Stimulated activated CD8-positive, alpha-beta memory T cell treated with anti-CD3 and anti-CD28 coated beads, Interleukin-12 subunit alpha, Interleukin-12 subunit beta, amount 100 ng/mL, for 4 hours (primary cell): ENCODE data around the gene OTOF.

ENCODE experiments used
- DNase-seq: peaks from one replicate; pipeline ENCODE4 v3.0.0-alpha.2; 2020; ENCODE audit warnings: low read depth

Gene OTOF

DNA sequence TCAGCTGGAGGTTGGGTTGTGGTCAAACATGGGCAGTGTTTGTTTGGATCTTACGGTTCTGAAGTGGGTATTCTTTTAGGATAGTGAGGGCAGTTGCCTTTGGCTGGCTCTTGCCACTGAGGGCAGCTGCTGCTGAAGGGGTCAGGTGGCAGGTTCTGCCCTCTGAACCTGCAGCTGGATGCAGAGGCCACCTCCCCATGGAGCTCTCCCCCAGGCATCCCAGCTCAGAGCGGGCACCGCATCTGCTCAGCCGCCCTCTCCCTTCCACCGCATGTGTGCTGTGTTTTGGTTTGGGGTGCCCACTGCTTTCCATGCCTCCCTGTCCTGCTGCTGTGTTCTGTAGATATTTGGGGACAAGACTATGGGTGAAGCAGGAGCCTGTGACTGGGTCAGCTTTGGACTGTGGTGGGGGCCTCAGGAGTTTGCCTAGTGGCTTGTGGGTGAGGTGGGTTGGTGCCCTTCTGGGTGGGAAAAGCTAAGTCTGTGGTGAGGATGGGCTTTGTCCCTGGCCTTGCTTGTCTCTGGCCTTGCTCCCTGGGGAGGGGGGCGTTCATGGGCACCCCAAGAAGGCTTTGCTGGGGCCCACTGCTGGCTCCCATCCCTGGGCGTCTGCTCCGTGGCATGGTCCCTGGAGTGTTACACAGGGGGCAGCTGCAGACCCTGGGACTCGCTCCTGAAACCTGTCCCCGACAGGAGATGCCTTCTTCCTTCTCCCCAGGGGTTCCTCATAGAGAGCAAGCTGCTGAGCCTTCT, 28.5 kb downstream of the OTOF start:
- DNase-seq = no peak

DNA sequence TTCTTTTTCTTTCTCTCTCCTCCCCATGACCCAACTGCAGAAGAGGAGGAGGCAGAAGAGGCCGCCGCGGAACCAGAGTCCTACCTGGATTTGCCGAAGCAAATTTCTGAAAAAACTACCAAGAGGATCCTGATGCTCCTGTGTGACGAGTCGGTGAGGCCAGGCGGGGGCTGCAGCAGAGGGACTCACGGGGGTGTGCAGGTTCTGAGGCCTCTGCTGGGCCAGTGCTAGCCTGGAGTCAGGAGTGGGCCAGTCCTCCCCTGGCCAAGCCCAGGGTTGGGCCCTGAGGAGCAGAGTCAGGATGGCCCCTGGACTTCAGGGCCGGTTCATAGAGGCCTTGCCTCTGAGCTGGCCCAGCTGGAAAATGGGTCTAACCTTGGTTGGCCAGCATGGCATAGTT, 29.3 kb downstream of the OTOF start:
- no peak for DNase-seq

DNA sequence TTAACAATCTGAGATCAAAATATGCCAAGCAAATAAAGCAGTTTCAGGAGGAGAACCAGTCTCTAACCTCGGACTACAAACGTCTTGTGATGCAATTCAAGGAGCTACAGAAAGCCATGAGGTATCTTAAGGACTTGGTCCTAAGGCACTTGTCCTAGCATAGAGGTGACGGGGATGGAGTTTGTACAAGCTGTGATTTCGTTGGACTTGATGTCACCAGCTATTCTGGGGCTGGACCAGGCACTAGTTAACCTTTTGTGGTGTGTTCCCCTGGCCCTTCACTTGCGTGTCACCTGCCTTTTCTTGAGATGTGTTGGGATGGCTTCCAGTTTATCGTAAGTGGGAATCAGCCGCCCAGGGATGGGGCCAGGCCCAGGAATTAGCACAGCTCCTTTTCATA, 33.7 kb downstream of the OTOF start:
- no peak for DNase-seq

DNA sequence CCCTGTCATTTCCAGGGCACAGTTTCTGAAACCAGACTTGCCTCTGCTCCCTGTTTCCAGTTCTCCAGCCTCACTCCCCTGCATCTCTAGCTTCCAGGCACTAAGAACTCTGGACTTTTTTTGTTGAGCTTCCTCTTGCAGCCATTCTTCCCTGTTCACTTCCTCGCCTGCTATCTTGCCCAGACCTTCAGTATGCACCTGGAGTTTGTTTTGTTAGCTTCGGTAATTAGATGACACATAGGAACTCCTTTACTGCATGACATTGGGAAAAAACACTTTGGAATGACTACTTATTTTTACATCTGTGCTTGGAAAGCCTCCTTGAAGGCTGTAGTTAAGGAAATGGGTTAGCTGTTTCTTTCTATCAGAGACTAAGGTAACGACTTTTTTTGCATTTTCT, 35.2 kb downstream of the OTOF start:
- DNase-seq = no peak

GRCh38 chr2:26442301-26442700, 35.6 kb downstream of the OTOF start:
- DNase-seq = no peak

DNA sequence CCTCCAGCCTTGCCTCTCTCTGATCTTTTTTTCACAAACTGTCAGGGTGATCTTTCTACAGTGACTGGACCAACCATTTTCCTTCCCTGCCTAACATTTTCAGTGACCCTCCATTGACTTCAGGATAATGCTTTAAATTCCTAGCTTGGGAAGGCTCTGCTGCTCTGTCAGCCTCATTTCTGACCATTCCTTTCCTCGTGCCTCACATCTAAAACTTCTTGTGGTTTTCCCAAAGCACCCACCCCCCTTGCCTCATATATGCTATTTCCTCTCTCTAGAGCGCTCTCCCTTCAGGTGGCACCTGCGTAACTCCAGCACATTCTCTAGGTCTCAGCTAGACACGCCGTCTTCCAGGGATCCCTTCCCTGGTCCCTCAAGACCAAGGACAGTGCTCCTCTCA, 39.0 kb downstream of the OTOF start:
- DNase-seq = no peak

GRCh38 chr2:26438526-26438925, 39.4 kb downstream of the OTOF start:
- no peak for DNase-seq

DNA sequence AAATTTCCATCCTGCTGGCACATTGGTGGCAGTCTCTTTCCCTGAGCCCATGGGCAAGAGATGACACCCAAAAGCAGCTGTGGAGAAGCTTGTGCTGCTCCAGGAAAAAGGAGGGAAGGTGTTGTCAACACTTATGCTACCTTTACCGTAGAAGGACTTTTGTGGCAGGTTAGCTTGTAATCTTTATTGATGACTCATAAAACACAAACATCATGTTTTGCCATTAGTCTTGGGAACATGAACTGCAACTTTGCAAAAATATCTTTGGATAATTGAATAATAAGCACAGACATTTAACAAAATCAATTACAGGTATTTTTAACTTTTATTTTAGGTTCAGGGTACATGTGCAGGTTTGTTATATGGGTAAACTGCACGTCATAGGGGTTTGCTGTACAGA, 42.8 kb downstream of the OTOF start:
- no peak for DNase-seq

DNA sequence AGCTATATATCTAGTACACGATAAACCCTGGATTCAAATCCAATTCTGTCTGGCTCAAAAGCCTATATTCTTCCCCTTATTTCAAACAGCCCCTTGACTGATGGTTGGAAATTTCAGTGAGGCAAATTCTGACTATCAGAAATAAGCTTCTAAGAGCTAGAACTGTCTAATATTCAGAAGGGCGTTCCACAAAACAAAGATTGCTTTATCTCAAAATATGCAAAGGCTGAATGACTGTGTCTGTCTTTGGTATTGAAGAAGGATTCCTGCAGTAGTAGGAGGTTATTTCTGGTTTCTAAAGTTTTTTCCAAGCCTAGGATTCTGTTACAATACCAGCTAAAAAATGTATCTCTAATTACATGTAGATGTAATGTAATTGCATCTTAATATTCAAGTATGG, 45.1 kb downstream of the OTOF start:
- DNase-seq = no peak

DNA sequence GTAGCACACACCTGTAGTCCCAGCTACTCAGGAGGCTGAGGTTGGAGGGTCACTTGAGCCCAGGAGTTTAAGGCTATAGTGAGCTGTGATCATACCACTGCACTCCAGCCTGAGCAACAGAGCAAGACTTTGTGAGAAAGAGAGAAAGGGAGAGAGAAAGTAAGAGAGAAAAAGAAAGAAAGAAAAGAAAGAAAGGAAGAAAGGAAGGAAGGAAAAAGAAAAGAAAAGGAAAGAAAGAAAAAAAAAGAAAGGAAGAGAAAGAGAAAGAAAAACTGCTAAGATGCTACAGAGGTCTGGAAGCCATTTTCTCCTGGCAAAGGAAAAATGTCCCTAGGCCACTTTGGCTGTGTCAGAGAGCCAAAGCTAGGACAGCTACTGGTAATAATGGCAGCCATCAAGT, 45.6 kb downstream of the OTOF start:
- DNase-seq = no peak

DNA sequence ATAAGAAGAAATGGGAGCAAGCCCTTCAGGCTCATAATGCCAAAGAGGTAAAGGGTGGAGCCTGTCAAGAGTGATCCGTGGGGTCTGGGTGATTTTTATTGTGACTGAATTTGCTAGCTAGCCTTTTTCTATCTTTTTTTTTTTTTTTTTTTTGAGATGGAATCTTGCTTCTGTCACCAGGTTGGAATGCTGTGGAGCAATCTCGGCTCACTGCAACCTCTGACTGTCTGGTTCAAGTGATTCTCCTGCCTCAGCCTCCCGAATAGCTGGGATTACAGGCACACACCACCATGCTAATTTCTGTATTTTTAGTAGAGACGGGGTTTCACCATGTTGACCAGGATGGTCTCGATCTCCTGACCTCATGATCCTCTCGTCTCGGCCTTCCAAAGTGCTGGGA, 47.1 kb downstream of the OTOF start:
- DNase-seq = no peak

- no peak for DNase-seq
Observed at GRCh38 chr2:26429779-26430578, 47.9 kb downstream of the OTOF start.

DNA sequence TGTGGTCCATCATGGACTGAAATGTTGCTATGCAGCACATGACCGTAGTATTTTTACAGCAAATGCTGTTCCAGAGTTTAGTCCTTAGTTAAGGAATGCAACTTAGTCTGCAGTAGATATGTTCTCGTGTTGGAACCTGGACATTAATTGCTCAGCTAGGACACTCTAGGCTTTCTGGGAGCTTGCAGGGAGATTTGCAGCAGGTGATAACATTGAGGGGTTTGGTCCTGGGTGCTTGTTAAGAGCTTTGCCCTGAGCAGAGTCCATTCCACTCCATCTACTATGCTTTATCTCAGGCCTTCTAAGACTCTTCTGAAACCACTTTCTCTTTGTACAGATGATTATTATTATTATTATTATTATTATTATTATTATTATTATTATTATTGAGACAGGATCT, 49.1 kb downstream of the OTOF start:
- no peak for DNase-seq

- DNase-seq = no peak
Observed at GRCh38 chr2:26424221-26424620, 53.7 kb downstream of the OTOF start.

- DNase-seq = no peak
Observed at GRCh38 chr2:26423750-26424149, 54.2 kb downstream of the OTOF start.

DNA sequence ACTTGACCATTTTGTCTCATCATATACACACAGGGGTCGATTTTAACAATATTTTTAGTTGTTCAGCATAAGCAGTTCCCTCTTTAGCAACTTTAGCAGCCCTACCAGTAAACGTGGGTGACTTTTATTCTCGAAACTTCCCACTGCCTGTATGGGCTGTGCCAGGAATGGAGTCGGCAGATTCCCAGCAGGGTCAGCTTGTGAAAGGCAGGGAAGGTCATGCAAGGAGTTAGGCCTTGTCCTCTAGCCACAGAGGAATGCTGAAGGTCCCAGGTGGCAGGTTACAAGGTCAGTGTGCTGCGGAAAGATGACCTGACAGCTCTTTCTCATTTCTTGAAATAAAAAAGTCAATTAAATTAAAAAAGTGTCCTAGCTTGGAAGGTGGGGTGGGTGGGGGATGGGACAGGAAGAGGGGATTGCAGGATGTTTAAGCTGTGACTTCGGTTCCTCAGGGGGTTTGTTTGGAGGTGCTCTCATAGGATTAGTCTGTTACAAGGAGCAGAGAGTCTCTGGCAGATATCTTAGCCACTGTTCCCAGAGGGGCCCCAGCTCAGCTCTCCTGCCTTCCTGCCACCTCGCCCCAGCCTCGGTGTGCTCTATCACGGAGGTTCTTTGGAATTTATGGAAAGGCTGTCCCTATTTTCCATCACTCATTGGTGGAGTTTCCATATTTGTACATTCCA, 54.8 kb downstream of the OTOF start:
- no peak for DNase-seq

DNA sequence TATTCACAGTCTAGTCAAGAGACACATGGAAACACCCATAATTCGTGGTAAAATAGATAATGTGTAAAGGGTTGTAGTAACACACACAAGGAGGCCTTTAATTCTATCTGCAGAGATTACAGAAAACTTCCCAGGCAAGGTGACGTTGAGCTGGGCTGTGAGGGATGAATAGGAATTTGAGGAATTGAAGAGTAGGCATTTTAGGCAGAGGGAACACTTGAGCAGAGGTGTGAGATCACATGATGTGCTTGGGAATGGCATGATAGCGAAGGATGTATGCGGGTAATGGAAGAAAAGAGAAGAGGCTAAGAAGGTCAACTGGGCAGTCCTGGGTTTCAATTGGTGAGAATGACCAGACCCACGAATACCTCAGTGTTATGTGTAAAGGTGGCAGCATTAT, 56.0 kb downstream of the OTOF start:
- DNase-seq = no peak

DNA sequence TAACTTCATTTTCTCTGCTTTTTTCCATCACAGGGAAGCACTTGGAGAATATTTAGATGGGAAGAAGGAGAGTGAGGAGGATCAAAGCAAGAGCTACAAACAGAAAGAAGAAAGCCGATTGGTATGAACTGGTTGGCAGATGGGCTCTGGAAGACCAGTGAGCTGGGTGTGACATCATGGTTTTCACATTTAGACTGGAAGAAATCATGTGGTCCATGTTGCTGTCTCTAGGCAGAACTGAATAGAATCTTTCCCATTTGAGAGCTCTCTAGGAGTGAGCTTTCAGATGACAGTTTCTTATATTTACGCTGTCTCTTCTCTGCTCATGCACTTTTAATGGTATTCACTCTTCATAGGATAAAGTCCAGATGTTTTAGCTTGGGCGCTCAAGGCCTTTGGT, 63.6 kb downstream of the OTOF start:
- no peak for DNase-seq

- DNase-seq = no peak
Observed at GRCh38 chr2:26412091-26412673, 65.7 kb downstream of the OTOF start.

- no peak for DNase-seq
Observed at GRCh38 chr2:26411419-26411818, 66.5 kb downstream of the OTOF start.

- DNase-seq = no peak
Observed at GRCh38 chr2:26410764-26411243, 67.1 kb downstream of the OTOF start.

DNA sequence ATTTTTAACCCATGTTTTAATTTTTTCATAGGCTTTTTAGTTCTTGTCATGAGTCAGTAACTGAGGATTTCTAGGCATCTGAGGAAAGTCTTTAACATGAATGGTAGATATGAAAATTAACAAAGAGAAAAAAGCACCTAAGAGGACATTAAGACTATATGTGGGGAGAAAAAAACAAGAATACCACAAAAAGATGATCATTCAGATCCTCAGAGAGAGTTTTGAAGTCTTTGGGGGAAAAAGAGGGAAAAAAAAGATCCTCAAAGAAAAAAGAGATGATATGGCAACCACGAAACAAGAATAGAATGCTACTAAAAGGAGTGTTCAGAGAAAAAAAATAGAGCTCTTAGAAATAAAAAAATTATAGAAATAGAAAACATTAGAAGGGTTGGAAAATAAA, 68.1 kb downstream of the OTOF start:
- no peak for DNase-seq

DNA sequence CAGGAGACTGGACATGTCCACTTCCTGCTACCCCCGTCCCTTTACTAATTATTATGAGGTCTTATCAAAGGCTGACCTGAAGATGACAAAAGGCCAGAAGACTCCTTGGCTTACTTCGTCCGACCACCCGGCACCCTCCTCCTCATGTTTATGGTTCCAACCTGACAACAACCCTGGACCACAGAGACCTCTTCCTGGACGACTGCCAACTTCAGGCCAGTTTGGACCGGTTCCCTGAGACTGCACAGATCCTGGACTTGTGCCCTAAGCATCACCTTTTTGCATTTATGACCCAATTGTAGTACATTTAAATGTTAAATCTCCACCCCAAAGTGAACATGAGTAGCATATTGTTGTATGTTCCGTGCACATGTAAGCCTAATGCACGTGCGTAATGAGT, 70.4 kb downstream of the OTOF start:
- DNase-seq = no peak
